Stimulated activated naive CD8-positive, alpha-beta T cell treated with anti-CD3 and anti-CD28 coated beads, Interleukin-15, amount 100 ng/mL, for 72 hours (primary cell): Measurements from ENCODE around the gene SLC4A3.
"Not testable (repeated sequence)": the region's sequence is repeated elsewhere in the genome, so short reads cannot be mapped to it uniquely, and the experiment has no call there.

Source experiments
- ATAC-seq: fragments of 150-1000 bp; cut with Tn5 transposase; 2 replicates; pipeline ENCODE4 v1.10.0; 2021; ENCODE audit warnings: mild to moderate bottlenecking, moderate library complexity
- DNase-seq, 2 donors: peaks; one replicate each; pipeline ENCODE4 v3.0.0; 2021 to 2022
- H3K27ac Mint-ChIP-seq, 2 donors: one replicate each; pipeline ENCODE4 v1.8.0; 2022; ENCODE audit warnings: mild to moderate bottlenecking in 2 of 2, mixed read lengths in 2 of 2, moderate library complexity in 2 of 2
- H3K27me3 Mint-ChIP-seq: one replicate; pipeline ENCODE4 v1.8.0; 2022; ENCODE audit warnings: mixed read lengths
- H3K4me1 Mint-ChIP-seq: one replicate; pipeline ENCODE4 v1.8.0; 2022; ENCODE audit warnings: mild to moderate bottlenecking, mixed read lengths
- H3K4me3 Mint-ChIP-seq, 2 donors: one replicate each; pipeline ENCODE4 v1.8.0; 2022; ENCODE audit warnings: mild to moderate bottlenecking in 2 of 2, mixed read lengths in 2 of 2, moderate library complexity in 1 of 2
- H3K9me3 Mint-ChIP-seq, 2 donors: one replicate each; pipeline ENCODE4 v1.8.0; 2022; ENCODE audit warnings: mixed read lengths in 2 of 2

The SLC4A3 gene

GRCh38 chr2:219671279-219671678 is 43.8 kb downstream of the SLC4A3 start:
- Mint-ChIP-seq H3K27ac (no peak overlapping the region), H3K27me3 (peaks cover 43% of the 10 kb centered on the region), H3K4me3 (no peak overlapping the region), H3K4me1 (no peaks in the 10 kb centered on the region), H3K9me3 (no peaks in the 10 kb centered on the region)
- DNase-seq (no peak), ATAC-seq (no peak)

- no peak for DNase-seq
- no peaks in the 10 kb centered on the region for H3K9me3 Mint-ChIP-seq
- no peak overlapping the region for H3K4me3 Mint-ChIP-seq
- ATAC-seq = no peak
- peaks cover 48% of the 10 kb centered on the region for H3K27me3 Mint-ChIP-seq
- H3K27ac Mint-ChIP-seq = no peak overlapping the region
- no peaks in the 10 kb centered on the region for H3K4me1 Mint-ChIP-seq
Observed at GRCh38 chr2:219672406-219672805, 45.0 kb downstream of the SLC4A3 start.

- no peak for ATAC-seq
- H3K4me1 Mint-ChIP-seq = no peaks in the 10 kb centered on the region
- DNase-seq = no peak
- H3K27ac Mint-ChIP-seq = no peak overlapping the region
- H3K27me3 Mint-ChIP-seq = peaks cover 48% of the 10 kb centered on the region
- no peak overlapping the region for H3K4me3 Mint-ChIP-seq
- no peaks in the 10 kb centered on the region for H3K9me3 Mint-ChIP-seq
Observed at GRCh38 chr2:219675221-219675620, 47.8 kb downstream of the SLC4A3 start.

GRCh38 chr2:219676586-219676985 is 49.2 kb downstream of the SLC4A3 start:
- ATAC-seq = no peak
- H3K4me1 Mint-ChIP-seq = no peaks in the 10 kb centered on the region
- H3K27me3 Mint-ChIP-seq = peaks cover 44% of the 10 kb centered on the region
- H3K27ac Mint-ChIP-seq = no peak overlapping the region
- H3K9me3 Mint-ChIP-seq = no peaks in the 10 kb centered on the region
- H3K4me3 Mint-ChIP-seq = no peak overlapping the region
- DNase-seq = no peak

- Mint-ChIP-seq H3K4me3 (no peak overlapping the region), H3K9me3 (peaks cover 0 to 4% of the 10 kb centered on the region in 2 donors), H3K4me1 (peaks cover under 1% of the 10 kb centered on the region), H3K27ac (no peak overlapping the region), H3K27me3 (peaks cover 37% of the 10 kb centered on the region)
- DNase-seq = no peak
- ATAC-seq = no peak
Observed at GRCh38 chr2:219679041-219679440, 51.6 kb downstream of the SLC4A3 start.

- Mint-ChIP-seq H3K27ac (no peak overlapping the region), H3K27me3 (peaks cover 39% of the 10 kb centered on the region), H3K9me3 (peaks cover 0 to 4% of the 10 kb centered on the region in 2 donors), H3K4me3 (no peak overlapping the region), H3K4me1 (peaks cover 6% of the 10 kb centered on the region)
- no peak for ATAC-seq
- no peak for DNase-seq
Observed at GRCh38 chr2:219679571-219679970, 52.1 kb downstream of the SLC4A3 start.

GRCh38 chr2:219680958-219681693 is 53.7 kb downstream of the SLC4A3 start:
- Mint-ChIP-seq H3K27me3 (peaks cover 31% of the 10 kb centered on the region), H3K27ac (no peak overlapping the region), H3K4me1 (peaks cover 19% of the 10 kb centered on the region), H3K9me3 (peaks cover 0 to 4% of the 10 kb centered on the region in 2 donors), H3K4me3 (no peak overlapping the region)
- DNase-seq (no peak), ATAC-seq (no peak)

- Mint-ChIP-seq H3K4me1 (peaks cover 23% of the 10 kb centered on the region), H3K27me3 (peaks cover 32% of the 10 kb centered on the region), H3K27ac (no peak overlapping the region), H3K9me3 (peaks cover 0 to 4% of the 10 kb centered on the region in 2 donors), H3K4me3 (no peak overlapping the region)
- ATAC-seq = no peak
- no peak for DNase-seq
Observed at GRCh38 chr2:219681694-219682300, 54.4 kb downstream of the SLC4A3 start.

- H3K9me3 Mint-ChIP-seq, DNase-seq, ATAC-seq, H3K4me3 Mint-ChIP-seq, H3K27ac Mint-ChIP-seq: not testable (repeated sequence)
- H3K4me1 Mint-ChIP-seq = peaks cover 23% of the 10 kb centered on the region
- peaks cover 36% of the 10 kb centered on the region for H3K27me3 Mint-ChIP-seq
Observed at GRCh38 chr2:219683474-219683873, 56.0 kb downstream of the SLC4A3 start.

- peak overlapping the region; percentile 72 to 76 for H3K4me3 Mint-ChIP-seq
- peak; percentile 51 to 66 for DNase-seq
Observed at GRCh38 chr2:219684721-219685689, 57.6 kb downstream of the SLC4A3 start.

GRCh38 chr2:219687272-219687671 is 59.8 kb downstream of the SLC4A3 start:
- H3K4me1 Mint-ChIP-seq = peaks cover 23% of the 10 kb centered on the region
- peaks cover 45% of the 10 kb centered on the region for H3K27me3 Mint-ChIP-seq
- ATAC-seq (no peak), DNase-seq (no peak)
- no peak overlapping the region for H3K4me3 Mint-ChIP-seq
- H3K27ac Mint-ChIP-seq = no peak overlapping the region
- peaks cover 0 to 4% of the 10 kb centered on the region in 2 donors for H3K9me3 Mint-ChIP-seq

More at GRCh38 chr2:219684721-219685689, 57.6 kb downstream of the SLC4A3 start:
- Mint-ChIP-seq H3K27ac (peak overlapping the region; percentile 56 to 67), H3K9me3 (peaks cover 0 to 4% of the 10 kb centered on the region in 2 donors), H3K4me1 (peaks cover 23% of the 10 kb centered on the region), H3K27me3 (peaks cover 40% of the 10 kb centered on the region)
- peak; percentile 94 for ATAC-seq

- H3K4me3 Mint-ChIP-seq = no peak overlapping the region
- no peak for ATAC-seq
Observed at GRCh38 chr2:219687882-219688559, 60.6 kb downstream of the SLC4A3 start.

GRCh38 chr2:219688560-219689445 is 61.4 kb downstream of the SLC4A3 start:
- Mint-ChIP-seq H3K27me3 (peaks cover 52% of the 10 kb centered on the region), H3K4me1 (peaks cover 23% of the 10 kb centered on the region), H3K27ac (no peak overlapping the region), H3K9me3 (peaks cover 0 to 4% of the 10 kb centered on the region in 2 donors), H3K4me3 (no peak overlapping the region)
- ATAC-seq = no peak
- DNase-seq = no peak

More at GRCh38 chr2:219687882-219688559, 60.6 kb downstream of the SLC4A3 start:
- Mint-ChIP-seq H3K27me3 (peaks cover 48% of the 10 kb centered on the region), H3K4me1 (peaks cover 23% of the 10 kb centered on the region), H3K27ac (no peak overlapping the region), H3K9me3 (no peaks in the 10 kb centered on the region)
- no peak for DNase-seq
